Measurements from ENCODE around the gene GCDH.
A peak's percentile ranks its signal among the peaks of the same experiment; 100 is the strongest.

The GCDH gene

DNA sequence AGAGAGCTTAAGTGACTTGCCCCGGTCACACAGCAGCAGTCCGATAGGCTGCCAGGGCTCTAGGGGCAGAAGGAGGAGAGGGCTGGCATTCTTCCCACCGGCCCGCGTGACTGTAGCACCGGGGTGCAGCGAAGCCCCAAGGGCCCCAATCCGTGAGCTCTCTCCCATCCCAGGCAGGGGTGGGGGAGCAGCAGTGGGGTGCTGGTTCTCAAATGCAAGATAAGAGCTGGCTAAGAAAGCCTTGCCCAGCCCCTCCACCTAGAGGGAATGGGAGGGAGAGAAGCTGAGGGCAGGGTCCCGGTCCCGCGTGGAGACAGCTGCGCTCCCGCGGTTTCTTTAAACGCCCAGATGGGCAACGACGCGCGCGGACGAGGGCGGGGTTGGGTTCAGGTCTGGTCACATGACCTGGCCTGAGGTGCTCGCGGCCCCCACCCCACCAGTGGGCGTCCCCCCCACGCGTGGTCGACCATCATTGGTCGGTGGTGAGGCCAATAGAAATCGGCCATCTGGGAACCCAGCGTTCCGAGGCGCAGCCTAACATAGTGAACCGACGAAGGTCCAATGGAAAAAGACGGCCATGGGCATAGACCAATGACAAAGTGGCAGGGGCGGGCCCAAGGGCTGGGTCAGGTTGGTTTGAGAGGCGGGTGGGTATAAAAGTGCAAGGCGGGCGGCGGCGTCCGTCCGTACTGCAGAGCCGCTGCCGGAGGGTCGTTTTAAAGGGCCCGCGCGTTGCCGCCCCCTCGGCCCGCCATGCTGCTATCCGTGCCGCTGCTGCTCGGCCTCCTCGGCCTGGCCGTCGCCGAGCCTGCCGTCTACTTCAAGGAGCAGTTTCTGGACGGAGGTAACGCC lies 47.2 kb downstream of the GCDH start, which contains the start of gene CALR:
TSS of gene CALR (plus strand) at position 683 of the 852 bp plus-strand sequence. CDS start at position 754, 71 bp downstream.
- DNase-seq (ENCODE audit: insufficient read length, low spot score) (peak; percentile 94), FAIRE-seq (peak; percentile 97)
- TF ChIP-seq PAX5 (IDR thresholded peaks at IDR 0.05; ENCODE audit: insufficient read depth, low read length, severe bottlenecking), result peak; percentile 13
- peak; percentile 99 for TF ChIP-seq POLR2A (IDR thresholded peaks at IDR 0.05; ENCODE audit: low read depth, low read length)
- peak; percentile 99 for TF ChIP-seq POLR2AphosphoS5 (IDR thresholded peaks at IDR 0.05; ENCODE audit: low read depth, low read length)
- TF ChIP-seq TAF1 (IDR thresholded peaks at IDR 0.05; ENCODE audit: low read depth, low read length), result peak; percentile 88
- TF ChIP-seq POU2F2 (IDR thresholded peaks at IDR 0.05; ENCODE audit: low read depth, low read length), result peak; percentile 74
- no peak for TF ChIP-seq SPI1 (IDR thresholded peaks at IDR 0.05; ENCODE audit: low read depth, low read length)

- FAIRE-seq (peak; percentile 83), DNase-seq (ENCODE audit: insufficient read length, low spot score) (no peak)
- peak; percentile 34; the same call in 1 of the 2 replicates for TF ChIP-seq SPI1 (IDR thresholded peaks at IDR 0.05; ENCODE audit: low read depth, low read length)
- no peak; the same call in 1 of the 2 replicates for TF ChIP-seq POLR2AphosphoS5 (IDR thresholded peaks at IDR 0.05; ENCODE audit: low read depth, low read length)
- no peak for TF ChIP-seq PAX5 (IDR thresholded peaks at IDR 0.05; ENCODE audit: insufficient read depth, low read length, severe bottlenecking)
- TF ChIP-seq POLR2A (IDR thresholded peaks at IDR 0.05; ENCODE audit: low read depth, low read length), result no peak
These were observed 48.0 kb downstream of the GCDH start for GRCh38 chr19:12938779-12939601.

GRCh38 chr19:12939975-12940423 lies 49.0 kb downstream of the GCDH start:
- TF ChIP-seq POLR2AphosphoS5 (IDR thresholded peaks at IDR 0.05; ENCODE audit: low read depth, low read length), result peak; percentile 13; the same call in 1 of the 2 replicates
- no peak for TF ChIP-seq SPI1 (IDR thresholded peaks at IDR 0.05; ENCODE audit: low read depth, low read length)
- DNase-seq (ENCODE audit: insufficient read length, low spot score) (no peak), FAIRE-seq (no peak)

GRCh38 chr19:12940897-12941296 lies 49.9 kb downstream of the GCDH start:
- peak; percentile 16; the same call in 1 of the 2 replicates for TF ChIP-seq POLR2AphosphoS5 (IDR thresholded peaks at IDR 0.05; ENCODE audit: low read depth, low read length)
- TF ChIP-seq SPI1 (IDR thresholded peaks at IDR 0.05; ENCODE audit: low read depth, low read length), result no peak
- TF ChIP-seq POU2F2 (IDR thresholded peaks at IDR 0.05; ENCODE audit: low read depth, low read length), result 0 out of 2 replicates have a peak, but pooled peaks have one; percentile 30
- TF ChIP-seq POLR2A (IDR thresholded peaks at IDR 0.05; ENCODE audit: low read depth, low read length), result no peak
- no peak for DNase-seq (ENCODE audit: insufficient read length, low spot score)
- no peak for FAIRE-seq

DNA sequence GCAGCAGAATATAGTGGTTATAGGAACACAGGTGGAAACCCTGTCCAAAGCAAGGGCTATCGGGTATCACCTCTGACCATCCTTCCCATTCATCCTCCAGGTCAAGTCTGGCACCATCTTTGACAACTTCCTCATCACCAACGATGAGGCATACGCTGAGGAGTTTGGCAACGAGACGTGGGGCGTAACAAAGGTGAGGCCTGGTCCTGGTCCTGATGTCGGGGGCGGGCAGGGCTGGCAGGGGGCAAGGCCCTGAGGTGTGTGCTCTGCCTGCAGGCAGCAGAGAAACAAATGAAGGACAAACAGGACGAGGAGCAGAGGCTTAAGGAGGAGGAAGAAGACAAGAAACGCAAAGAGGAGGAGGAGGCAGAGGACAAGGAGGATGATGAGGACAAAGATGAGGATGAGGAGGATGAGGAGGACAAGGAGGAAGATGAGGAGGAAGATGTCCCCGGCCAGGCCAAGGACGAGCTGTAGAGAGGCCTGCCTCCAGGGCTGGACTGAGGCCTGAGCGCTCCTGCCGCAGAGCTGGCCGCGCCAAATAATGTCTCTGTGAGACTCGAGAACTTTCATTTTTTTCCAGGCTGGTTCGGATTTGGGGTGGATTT lies 52.6 kb downstream of the GCDH start:
- DNase-seq (ENCODE audit: insufficient read length, low spot score) (no peak), FAIRE-seq (no peak)
- TF ChIP-seq SPI1 (IDR thresholded peaks at IDR 0.05; ENCODE audit: low read depth, low read length) (no peak), PAX5 (IDR thresholded peaks at IDR 0.05; ENCODE audit: insufficient read depth, low read length, severe bottlenecking) (no peak), POLR2AphosphoS5 (IDR thresholded peaks at IDR 0.05; ENCODE audit: low read depth, low read length) (peak; percentile 30; the same call in 1 of the 2 replicates), POU2F2 (IDR thresholded peaks at IDR 0.05; ENCODE audit: low read depth, low read length) (0 out of 2 replicates have a peak, but pooled peaks have one; percentile 34)

DNA sequence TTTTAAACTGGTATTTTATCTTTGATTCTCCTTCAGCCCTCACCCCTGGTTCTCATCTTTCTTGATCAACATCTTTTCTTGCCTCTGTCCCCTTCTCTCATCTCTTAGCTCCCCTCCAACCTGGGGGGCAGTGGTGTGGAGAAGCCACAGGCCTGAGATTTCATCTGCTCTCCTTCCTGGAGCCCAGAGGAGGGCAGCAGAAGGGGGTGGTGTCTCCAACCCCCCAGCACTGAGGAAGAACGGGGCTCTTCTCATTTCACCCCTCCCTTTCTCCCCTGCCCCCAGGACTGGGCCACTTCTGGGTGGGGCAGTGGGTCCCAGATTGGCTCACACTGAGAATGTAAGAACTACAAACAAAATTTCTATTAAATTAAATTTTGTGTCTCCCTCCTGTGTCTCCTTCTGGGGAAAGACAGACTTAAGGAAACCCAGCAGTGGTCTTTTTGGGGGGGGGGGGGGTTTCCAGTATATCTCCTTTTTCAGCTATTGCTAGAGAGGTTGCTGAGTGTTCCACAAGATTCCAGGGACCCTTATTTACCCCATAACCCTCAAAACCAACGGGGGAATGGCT lies 53.2 kb downstream of the GCDH start:
- FAIRE-seq (no peak), DNase-seq (ENCODE audit: insufficient read length, low spot score) (no peak)

GRCh38 chr19:12945479-12946091 lies 54.6 kb downstream of the GCDH start, which contains the start of gene RAD23A:
TSS of gene RAD23A (plus strand) at chr19:12945862. CDS start at chr19:12945949, 87 bp downstream.
- FAIRE-seq (peak; percentile 100), DNase-seq (ENCODE audit: insufficient read length, low spot score) (peak; percentile 87)
- TF ChIP-seq PAX5 (IDR thresholded peaks at IDR 0.05; ENCODE audit: insufficient read depth, low read length, severe bottlenecking) (peak; percentile 56), POU2F2 (IDR thresholded peaks at IDR 0.05; ENCODE audit: low read depth, low read length) (peak; percentile 95), POLR2A (IDR thresholded peaks at IDR 0.05; ENCODE audit: low read depth, low read length) (peak; percentile 97), SPI1 (IDR thresholded peaks at IDR 0.05; ENCODE audit: low read depth, low read length) (peak; percentile 29; the same call in 1 of the 2 replicates), POLR2AphosphoS5 (IDR thresholded peaks at IDR 0.05; ENCODE audit: low read depth, low read length) (peak; percentile 99), TAF1 (IDR thresholded peaks at IDR 0.05; ENCODE audit: low read depth, low read length) (peak; percentile 98)

More for the DNA sequence above, 53.2 kb downstream of the GCDH start:
- TF ChIP-seq PAX5 (IDR thresholded peaks at IDR 0.05; ENCODE audit: insufficient read depth, low read length, severe bottlenecking), result no peak
- TF ChIP-seq POU2F2 (IDR thresholded peaks at IDR 0.05; ENCODE audit: low read depth, low read length), result no peak
- TF ChIP-seq SPI1 (IDR thresholded peaks at IDR 0.05; ENCODE audit: low read depth, low read length), result no peak
- no peak for TF ChIP-seq TAF1 (IDR thresholded peaks at IDR 0.05; ENCODE audit: low read depth, low read length)
- TF ChIP-seq POLR2AphosphoS5 (IDR thresholded peaks at IDR 0.05; ENCODE audit: low read depth, low read length), result no peak
- no peak for TF ChIP-seq POLR2A (IDR thresholded peaks at IDR 0.05; ENCODE audit: low read depth, low read length)

DNA sequence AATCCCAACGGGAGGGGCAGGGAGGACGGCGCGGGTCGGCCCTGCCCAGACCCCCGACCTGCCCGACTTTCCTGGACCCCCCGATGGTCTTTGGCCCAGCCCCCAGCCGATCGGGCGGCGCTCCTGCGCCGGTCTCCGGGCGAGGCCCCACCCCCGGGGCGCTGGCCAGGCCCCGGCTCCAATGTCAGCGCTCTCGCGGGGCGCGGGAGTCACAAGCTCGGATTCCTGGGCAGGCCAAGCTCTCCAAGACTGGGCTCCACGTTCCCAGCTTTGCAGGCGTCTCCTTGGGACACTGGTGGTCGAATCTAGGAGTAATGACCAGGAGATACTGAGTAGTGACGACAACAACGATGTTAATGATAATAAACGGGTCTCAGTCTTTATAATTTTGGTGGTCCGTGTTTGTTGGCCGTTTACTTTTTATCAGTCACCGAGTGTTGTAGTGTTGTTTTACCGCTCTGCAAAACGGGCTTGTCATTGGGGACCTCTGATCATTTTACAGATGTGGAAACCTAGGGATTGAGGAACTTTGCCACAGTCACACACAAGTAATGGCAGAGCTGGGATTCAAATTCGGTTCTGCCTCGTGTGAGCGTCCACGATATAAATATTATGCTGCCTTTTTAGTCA lies 55.2 kb downstream of the GCDH start:
- peak; percentile 55 for DNase-seq (ENCODE audit: insufficient read length, low spot score)
- TF ChIP-seq PAX5 (IDR thresholded peaks at IDR 0.05; ENCODE audit: insufficient read depth, low read length, severe bottlenecking) (no peak), TAF1 (IDR thresholded peaks at IDR 0.05; ENCODE audit: low read depth, low read length) (no peak), SPI1 (IDR thresholded peaks at IDR 0.05; ENCODE audit: low read depth, low read length) (no peak), POLR2A (IDR thresholded peaks at IDR 0.05; ENCODE audit: low read depth, low read length) (no peak), POLR2AphosphoS5 (IDR thresholded peaks at IDR 0.05; ENCODE audit: low read depth, low read length) (no peak), POU2F2 (IDR thresholded peaks at IDR 0.05; ENCODE audit: low read depth, low read length) (no peak)
- FAIRE-seq, result no peak

Measured in GM12891 (cell line).